ENCODE results near the gene NRXN3.

Gene NRXN3

DNA sequence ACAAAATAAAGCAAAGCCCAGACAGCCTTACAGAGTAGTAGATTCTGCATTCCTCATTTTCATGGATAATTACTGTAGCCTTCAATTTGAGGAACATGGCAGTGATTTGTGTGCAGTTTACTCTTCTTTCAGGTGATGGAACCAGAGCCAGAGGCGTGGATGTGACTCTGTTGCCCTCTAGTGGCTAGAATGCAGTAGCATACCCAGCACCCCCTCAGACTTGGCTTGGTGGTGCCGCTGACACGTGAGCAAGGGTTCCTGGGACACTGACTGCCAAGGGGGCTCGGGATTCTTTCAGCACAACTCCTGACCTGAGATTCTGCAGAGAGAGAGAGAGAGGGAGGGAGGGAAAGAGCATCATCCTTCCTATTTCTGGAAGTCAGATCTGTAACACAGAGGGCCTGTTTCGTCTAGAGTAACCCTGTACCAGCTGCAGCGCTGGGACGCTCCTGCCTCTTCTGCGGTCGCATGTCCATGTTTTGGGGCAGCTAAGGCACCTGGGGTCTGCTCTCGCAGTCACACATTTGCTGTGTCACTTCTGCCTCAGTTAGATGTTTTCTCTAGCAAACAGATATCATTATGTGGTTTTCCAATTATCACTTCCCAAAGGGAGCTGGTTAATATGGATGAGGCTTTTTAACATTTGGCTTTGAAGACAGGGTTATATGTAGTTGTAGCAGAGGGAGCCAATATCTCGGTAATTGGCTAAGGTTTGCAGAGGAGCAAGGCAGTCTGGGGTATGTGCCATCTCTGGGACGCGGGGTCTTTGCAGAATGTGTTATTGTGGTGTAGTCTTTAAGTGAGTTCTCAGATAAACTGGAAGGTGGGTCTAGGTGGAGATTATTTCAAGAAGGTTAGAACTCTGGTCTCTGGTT, 428.1 kb downstream of the NRXN3 start:
- peak in 3 of 5 donors; percentile 8 to 32 (median 18) for DNase-seq

DNA sequence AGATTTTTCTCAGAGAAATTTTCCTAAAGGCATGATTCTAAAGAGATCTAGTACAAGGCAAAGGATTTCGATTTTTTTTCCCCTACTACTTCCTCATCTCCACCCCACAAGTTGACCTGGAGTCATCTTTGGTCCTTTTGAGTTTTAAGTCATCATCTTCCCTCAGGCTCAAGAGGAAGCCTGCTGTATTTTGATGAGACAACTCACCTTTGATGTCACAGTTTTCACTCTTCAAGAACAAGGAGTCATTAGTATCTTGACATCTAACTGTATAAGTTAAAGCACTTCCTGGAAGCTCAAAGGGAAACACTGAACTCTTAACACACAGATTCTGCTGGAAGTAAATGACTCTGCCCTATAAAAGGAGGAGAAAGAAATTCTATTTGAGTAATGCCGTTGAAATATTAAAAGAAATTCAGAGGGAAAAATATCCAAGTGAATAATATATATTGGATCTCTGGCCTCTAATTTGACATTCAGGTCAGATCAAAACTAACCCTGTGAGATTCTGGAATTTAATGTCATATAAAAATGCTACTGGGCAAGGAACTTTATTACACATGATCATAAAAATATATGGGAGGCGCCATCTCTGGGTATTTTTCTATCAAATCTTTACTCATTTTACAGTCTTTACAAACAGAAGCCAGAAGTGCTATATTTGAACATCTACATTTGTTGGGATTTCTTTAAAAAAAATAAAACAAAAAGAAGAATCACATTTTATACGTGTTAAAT, 435.0 kb downstream of the NRXN3 start:
- no peak for DNase-seq

GRCh38 chr14:78605897-78606500, 435.8 kb downstream of the NRXN3 start:
- no peak for DNase-seq

GRCh38 chr14:78608998-78609787, 439.0 kb downstream of the NRXN3 start:
- no peak for DNase-seq

- no peak for DNase-seq
These were observed 440.8 kb downstream of the NRXN3 start for GRCh38 chr14:78610994-78611393.

- no peak for DNase-seq
These were observed 441.8 kb downstream of the NRXN3 start for GRCh38 chr14:78611796-78612571.

- no peak for DNase-seq
These were observed 442.5 kb downstream of the NRXN3 start for GRCh38 chr14:78612666-78613065.

GRCh38 chr14:78614593-78614992, 444.4 kb downstream of the NRXN3 start:
- DNase-seq, result no peak

- no peak for DNase-seq
These were observed 447.6 kb downstream of the NRXN3 start for GRCh38 chr14:78617735-78618134.

DNA sequence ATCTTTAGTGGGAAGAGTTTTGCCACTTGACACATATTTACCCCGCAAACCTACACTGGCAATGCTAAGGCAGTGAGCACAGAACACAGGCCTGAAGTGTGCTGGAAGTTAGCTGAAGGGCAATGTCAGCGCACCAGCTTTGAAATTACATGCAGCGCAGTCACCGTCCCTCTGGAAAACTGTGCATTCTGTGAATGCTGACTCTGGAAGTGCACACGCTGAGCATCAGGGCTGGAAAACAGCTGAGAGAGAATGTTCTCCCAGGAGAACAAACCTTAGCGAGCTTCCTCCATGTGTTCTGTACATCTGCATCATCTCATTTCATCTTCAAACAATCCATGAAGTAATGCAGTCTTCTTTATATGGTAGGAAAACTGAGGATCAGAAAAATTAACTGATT, 448.2 kb downstream of the NRXN3 start:
- no peak for DNase-seq

- DNase-seq, result no peak
These were observed 456.9 kb downstream of the NRXN3 start for GRCh38 chr14:78627114-78627513.

DNA sequence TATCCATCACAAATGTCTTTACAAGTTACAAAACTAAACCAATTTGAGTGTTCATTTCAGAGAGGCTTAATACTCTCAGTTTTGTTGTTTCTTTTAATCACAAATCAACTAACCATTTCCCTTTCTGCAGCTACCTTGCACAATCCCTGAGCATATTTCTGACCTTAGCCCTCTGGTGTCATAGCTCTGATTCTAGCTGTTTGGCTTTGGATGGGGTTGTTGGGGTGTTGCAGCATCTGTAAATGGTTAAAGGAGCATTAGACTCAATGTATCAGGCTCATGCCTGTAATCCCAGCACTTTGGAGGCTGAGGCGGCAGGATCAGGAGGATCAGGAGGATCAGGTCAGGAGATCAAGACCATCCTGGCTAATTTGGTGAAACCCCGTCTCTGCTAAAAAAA, 461.4 kb downstream of the NRXN3 start:
- DNase-seq, result no peak

- DNase-seq, result no peak
These were observed 463.6 kb downstream of the NRXN3 start for GRCh38 chr14:78633752-78634151.

DNA sequence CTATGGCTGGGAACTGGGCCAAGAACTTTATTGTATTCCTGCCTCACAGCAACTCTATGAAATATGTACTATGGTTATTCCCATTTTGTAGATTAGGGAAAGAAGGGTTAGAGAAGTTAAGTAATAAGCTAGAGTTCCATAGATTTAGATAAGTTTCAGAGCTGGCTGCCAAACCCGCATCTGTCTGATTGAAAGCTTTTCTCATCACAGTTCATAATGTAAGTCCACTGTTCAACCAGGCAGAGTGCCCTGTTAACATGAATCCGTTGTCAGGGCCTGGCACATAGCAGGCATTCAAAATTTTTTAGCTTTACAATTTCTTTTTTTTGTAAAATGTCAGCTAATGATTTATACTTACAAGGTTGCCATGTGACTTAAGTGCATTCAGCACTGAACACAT, 467.3 kb downstream of the NRXN3 start:
- no peak for DNase-seq

GRCh38 chr14:78637908-78638475, 467.8 kb downstream of the NRXN3 start:
- DNase-seq, result no peak

DNA sequence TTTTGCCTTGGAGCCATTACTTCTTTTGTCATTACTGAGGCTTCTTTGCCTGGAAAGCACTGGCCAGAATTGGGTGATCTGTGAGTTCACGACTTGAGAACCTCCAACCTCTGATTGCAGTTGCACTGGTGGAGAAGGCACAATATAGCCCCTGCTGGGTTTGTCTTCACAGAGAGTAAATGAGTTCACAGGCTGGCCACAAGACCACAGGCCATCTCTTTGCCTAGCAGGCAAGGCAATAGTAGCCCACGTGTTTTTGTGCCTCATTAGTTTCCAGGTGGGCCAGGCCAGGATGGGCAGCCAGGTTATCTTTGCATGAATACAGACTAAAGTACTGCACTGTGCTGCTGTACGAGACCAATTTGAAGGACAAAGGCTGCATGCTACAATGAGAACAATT, 468.8 kb downstream of the NRXN3 start:
- DNase-seq, result no peak

DNA sequence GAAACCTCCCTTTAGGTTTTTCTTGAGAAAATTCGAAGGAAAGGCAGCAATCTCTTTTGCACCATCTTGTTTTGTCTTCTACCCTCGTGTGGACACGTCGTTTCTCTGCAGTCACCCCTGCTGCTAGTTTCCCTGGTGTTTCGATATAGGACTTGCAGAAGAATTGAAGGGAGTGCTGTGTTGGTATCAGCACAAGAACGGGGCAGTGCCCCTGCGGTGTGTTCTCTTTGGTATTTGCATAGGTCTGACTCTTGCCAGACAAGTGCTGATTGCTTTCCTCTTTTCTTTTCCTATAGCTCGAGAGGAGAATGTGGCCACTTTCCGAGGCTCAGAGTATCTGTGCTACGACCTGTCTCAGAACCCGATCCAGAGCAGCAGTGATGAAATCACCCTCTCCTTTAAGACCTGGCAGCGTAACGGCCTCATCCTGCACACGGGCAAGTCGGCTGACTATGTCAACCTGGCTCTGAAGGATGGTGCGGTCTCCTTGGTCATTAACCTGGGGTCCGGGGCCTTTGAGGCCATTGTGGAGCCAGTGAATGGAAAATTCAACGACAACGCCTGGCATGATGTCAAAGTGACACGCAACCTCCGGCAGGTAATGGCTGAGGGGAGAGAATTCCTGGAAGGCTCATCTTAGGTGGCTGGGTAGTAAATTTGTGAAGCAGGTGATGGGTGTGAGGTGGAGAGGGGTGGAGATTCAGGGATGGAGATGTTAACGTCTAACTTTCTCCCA, 474.8 kb downstream of the NRXN3 start:
- DNase-seq, result no peak

DNA sequence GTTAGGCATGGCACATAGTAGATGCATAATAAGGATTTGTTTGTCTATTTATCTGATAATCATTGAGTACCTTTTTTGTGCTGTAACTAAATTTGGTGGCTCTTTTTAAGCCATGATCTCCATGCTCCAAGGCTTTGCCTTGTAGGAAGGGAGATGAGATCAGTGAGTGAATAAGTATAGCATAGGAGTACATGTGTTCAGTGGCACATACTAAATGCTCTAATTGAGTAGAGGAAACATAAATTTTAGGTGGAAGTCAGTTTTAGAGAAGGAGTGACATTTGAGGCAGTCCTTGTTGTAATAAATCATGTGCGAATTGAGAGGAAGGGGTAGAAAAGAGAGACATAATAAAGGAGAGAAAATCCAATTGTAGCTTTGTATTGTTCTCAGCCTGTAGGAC, 482.6 kb downstream of the NRXN3 start:
- no peak for DNase-seq

DNA sequence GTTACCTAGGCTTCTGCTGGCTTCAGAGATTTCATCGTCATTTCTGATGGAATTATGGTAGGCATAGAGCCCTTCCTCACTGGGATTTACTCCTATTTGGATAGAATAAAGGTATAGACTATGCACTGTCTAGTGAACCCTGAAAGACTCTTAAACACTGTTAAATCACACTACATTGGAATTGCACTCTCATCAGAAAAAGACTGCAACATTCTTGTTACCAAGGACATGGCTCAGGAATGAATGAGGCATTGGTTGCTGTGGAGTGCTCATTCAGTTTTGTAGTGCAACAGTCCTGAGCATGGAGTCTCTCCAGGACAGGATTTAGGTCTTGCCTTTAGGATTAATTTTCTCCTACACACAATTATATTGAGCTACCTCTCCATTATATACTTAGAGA, 483.0 kb downstream of the NRXN3 start:
- DNase-seq, result no peak

GRCh38 chr14:78657451-78657850, 487.3 kb downstream of the NRXN3 start:
- DNase-seq, result no peak

- no peak for DNase-seq
These were observed 494.7 kb downstream of the NRXN3 start for GRCh38 chr14:78664841-78665240.
